ENCODE measurements around the gene GNG7.
A peak's percentile ranks its signal among the peaks of the same experiment; 100 is the strongest.
"Not testable (repeated sequence)": the region's sequence is repeated elsewhere in the genome, so short reads cannot be mapped to it uniquely, and the experiment has no call there.

The GNG7 gene

DNA sequence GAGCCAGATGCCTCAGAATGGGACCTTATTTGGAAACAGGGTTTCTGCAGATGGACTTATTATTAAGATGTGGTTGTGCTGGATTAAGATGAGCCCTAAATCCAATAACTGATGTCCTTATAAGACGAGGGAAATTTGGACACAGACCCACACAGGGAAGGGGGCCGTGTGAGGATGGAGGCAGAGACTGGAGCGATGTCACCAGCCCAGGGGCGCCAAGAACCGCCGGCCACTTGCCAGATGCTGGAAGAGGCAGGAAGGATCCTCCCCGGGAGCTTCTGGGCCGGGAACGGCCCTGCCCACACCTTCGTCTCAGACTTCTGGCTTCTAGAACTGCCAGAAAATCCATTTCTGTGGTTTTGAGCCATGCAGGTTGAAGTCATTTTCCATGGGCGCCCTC, 26.6 kb downstream of the GNG7 start:
- TF ChIP-seq, protein P1, sequence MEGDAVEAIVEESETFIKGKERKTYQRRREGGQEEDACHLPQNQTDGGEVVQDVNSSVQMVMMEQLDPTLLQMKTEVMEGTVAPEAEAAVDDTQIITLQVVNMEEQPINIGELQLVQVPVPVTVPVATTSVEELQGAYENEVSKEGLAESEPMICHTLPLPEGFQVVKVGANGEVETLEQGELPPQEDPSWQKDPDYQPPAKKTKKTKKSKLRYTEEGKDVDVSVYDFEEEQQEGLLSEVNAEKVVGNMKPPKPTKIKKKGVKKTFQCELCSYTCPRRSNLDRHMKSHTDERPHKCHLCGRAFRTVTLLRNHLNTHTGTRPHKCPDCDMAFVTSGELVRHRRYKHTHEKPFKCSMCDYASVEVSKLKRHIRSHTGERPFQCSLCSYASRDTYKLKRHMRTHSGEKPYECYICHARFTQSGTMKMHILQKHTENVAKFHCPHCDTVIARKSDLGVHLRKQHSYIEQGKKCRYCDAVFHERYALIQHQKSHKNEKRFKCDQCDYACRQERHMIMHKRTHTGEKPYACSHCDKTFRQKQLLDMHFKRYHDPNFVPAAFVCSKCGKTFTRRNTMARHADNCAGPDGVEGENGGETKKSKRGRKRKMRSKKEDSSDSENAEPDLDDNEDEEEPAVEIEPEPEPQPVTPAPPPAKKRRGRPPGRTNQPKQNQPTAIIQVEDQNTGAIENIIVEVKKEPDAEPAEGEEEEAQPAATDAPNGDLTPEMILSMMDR (IDR thresholded peaks at IDR 0.05; ENCODE audit: low read depth, low read length, missing control alignments), result no peak
- no peak for DNase-seq (ENCODE audit: low read depth)
- H3K4me3 ChIP-seq (ENCODE audit: low read depth, low read length), result no peak overlapping the region

DNA sequence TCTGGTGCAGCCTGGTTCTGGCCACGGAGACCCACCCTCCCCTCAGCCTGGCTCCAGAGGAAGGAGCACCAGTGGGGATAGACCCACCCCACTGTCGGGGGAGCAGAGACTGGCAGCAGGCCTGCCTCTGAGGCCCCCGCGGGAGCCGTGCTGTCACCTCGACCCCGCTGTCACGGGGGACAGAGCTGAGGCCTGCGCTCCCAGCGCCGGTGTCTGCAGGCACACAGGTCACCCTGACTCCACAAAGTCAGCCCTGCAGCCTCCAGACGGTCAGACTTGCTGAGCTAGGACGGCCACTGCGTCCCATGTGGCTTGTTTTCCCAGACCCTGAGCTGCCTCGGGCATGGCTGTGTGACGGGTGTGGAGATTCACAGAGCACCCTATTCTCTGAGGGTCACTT, 32.3 kb downstream of the GNG7 start:
- no peak overlapping the region for H3K4me3 ChIP-seq (ENCODE audit: low read depth, low read length)
- TF ChIP-seq, protein P1 (IDR thresholded peaks at IDR 0.05; ENCODE audit: low read depth, low read length, missing control alignments), result no peak
- no peak for DNase-seq (ENCODE audit: low read depth)

DNA sequence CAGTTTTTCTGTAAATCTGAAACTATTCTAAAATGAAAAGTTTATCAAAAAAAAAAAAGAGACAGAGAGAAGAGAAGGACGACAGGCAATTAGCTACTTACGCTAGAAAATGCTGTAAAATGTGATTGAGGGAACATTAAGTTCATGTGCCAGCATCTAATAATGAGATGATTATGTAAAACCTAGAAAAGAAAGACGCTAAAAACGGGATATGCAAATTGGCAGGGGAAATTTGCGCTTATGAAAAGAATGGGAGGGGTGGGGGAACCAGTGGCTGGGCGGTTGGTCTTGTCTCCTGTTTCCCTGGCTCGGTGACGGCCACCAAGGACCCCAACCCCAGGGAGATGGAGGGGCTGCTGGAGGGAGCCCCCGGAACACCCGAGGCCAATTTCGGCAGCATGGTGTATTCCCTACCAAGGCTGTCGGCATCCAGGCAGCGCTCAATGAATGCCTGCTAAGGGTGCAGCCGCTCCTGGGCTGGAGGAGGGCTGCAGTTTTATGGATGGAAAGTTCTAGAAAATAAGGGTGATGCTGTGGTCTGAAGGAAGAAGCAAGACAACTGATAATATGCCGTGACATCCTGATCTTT, 34.2 kb downstream of the GNG7 start:
- H3K4me3 ChIP-seq (ENCODE audit: low read depth, low read length), result peak overlapping the region; percentile 13
- DNase-seq (ENCODE audit: low read depth), result no peak
- TF ChIP-seq, protein P1 (IDR thresholded peaks at IDR 0.05; ENCODE audit: low read depth, low read length, missing control alignments), result no peak

DNA sequence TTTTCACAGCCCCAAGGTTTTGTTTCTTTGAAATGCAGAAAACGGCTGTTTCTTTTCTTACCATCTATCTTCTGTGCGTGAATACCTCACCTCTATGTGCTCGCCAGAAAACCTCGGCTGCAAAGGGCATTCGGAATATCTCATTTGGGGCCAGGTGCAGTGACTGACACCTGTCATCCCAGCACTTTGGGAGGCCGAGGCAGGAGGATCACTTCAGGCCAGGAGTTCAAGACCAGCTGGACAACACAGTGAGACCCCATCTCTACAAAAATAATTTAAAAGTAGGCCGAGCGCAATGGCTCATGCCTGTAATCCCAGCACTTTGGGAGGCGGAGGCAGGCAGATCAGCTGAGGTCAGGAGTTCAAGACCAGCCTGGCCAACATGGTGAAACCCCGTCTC, 35.1 kb downstream of the GNG7 start:
- not testable (repeated sequence) for DNase-seq (ENCODE audit: low read depth); H3K4me3 ChIP-seq (ENCODE audit: low read depth, low read length)

DNA sequence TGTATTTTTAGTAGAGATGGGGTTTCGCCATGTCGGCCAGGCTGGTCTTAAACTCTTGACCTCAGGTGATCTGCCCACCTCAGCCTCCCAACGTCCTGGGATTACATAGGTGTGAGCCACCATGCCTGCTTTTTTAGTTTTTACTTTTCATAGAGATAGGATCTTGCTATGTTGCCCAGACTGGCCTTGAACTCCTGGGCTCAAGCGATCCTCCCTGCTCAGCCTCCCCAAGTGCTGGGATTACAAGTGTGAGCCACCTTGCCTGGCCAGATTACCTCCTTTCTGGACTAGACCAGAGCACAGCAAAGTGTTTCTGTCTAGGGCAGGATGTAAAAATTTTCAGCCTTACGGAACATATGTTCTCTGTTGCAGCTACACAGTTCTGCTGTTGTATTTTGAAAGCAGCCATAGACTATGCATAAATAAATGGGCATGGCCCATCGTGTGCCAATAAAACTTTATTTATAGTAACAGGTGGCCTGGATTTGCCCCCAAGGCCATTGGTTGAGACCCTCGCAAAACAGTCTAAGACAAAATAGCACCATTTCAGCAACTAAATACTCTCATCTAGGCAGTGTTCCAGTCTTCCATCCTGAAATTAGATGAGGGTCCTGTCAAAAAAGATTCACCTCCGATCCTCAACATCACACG, 36.0 kb downstream of the GNG7 start:
- no peak for DNase-seq (ENCODE audit: low read depth)
- TF ChIP-seq, protein P1 (IDR thresholded peaks at IDR 0.05; ENCODE audit: low read depth, low read length, missing control alignments), result no peak
- no peak overlapping the region for H3K4me3 ChIP-seq (ENCODE audit: low read depth, low read length)

DNA sequence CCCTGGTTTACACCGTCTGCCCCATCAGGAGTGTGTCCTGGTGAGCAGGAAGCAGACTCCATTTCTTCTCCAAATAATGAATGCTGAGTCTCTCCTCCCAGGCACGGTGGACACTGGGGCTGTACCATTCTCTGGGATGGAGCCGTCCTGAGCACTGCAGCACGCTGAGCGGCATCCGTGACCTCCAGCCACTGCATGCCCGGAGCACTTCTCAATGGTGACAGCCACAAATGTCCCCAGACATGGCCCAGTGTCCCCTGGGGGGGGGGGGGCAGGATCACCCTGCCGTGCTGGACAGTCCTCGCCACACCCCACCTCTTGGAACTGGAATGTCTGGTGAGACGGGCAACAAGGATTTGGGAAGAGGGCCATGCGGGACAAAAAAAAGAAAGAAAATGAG, 37.4 kb downstream of the GNG7 start:
- no peak overlapping the region for H3K4me3 ChIP-seq (ENCODE audit: low read depth, low read length)
- TF ChIP-seq, protein P1 (IDR thresholded peaks at IDR 0.05; ENCODE audit: low read depth, low read length, missing control alignments), result no peak
- no peak for DNase-seq (ENCODE audit: low read depth)

DNA sequence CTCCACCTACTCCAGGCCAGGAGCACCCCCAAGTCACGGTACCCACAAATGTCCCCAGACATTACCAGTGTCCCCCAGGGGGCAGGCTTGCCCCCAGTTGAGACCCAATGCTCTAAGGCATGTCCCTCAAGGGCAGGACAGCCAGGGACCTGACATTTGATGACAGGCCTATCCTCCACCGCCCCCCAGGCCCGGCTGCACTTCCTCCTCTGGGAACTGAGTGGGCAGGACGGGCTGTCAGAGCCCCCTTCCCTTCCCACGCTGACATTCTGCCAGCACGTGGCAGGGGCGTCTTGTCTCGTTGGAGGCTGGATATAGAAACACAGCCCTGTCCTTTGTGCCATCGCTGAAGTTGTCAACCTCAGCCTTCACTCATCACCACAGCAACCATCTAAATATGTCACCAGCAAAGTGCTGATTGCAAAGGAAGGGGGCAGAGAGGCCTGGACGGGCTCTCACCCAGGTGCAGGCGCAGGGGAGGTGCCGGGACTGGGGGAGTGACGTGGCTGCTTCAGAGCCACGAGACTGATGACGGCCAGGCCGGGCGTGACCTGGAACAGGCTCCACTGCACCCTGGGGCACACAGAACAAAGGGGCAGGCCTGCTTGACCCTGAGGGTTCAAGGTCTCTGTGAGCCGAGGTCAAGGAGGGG, 38.4 kb downstream of the GNG7 start:
- TF ChIP-seq, protein P1 (IDR thresholded peaks at IDR 0.05; ENCODE audit: low read depth, low read length, missing control alignments), result peak; percentile 29
- peak; percentile 50 for DNase-seq (ENCODE audit: low read depth)
- no peak overlapping the region for H3K4me3 ChIP-seq (ENCODE audit: low read depth, low read length)
